ENCODE measurements around the gene STARD4.

STARD4 gene

DNA sequence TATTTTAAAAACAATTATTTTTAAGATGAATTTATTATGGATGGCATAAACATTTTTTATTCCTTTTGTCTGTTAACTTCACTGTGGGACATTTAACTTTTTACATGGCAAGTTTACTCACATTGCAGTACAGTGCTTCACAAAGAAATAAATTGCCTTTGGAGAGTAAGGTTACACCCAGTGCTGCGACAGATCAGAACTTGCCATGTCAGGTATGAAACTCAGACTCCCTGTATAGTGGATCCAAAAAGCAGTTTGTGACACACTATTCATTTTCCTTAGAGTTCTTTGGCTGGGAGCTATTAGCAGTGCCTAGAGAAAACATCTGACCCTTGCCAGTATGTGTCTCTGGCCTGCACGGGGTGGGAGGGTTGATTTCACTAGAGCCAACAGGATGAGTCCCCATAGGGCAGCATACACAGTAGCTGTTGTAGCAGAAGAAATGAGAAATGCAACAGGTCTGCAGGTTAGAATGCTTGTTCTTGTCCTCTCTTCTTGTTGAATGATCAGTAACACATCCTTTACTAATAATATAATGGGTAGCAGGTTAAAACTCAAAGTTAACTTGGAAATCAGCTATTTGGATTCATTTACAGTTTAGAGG lies 42.9 kb downstream of the STARD4 start:
- DNase-seq (ENCODE audit: low spot score): no peak

DNA sequence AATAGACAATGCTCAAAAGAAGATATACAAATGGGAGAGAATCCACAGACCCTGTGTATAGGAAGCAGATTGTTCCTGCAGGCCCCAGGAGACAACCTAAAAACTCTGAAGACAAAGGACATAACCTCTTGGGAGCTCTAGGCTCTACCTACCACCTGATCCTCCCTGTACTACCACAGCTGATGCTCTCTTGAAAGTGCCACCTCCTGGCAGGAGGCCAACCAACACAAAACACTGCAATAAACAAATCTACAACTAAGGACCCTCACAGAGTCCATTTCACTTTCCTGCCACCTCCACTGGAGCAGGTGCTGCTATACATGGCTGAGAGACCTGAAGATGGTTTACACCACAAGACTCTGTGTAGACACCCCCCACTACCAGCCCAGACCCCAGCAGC lies 49.0 kb downstream of the STARD4 start:
- DNase-seq (ENCODE audit: low spot score): no peak

DNA sequence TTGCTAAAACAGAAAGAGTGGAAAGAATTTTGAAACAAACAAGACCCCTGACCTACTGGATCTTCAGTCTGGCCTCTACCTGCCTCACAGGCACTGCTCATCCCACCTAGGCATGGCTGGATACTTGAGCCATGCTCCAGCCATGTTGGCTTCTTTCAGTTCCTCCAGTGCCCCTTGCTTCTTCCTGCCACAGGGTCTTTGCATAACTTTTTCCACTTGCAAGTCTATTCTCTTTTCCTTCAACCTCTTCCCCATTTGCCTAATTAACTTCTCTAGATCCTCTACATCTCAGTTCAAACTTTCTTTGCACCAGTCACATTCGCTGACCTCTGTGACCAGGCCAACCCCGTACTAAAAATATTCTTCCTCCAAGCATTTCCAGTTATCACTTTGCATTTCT lies 50.4 kb downstream of the STARD4 start:
- no peak for DNase-seq (ENCODE audit: low spot score)

DNA sequence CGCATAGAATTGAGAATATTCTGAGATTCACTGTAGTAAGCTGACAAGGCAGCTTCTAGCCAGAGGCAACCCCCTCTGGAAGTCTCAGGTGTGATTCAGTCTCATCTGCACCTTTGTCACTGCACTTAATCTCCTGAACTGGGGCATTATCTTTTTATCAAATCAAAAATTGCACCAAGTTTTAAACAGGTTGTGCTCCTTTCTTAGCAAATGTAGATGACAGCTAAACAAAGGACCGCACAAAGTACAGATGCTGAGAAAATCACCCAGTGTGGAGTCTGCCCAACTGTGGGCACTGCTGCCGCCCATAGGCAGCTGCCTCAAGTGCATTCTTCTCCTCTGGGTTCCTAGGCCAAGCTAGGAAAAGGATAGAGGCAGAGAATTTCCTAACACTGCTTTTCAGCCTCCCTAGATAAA lies 51.1 kb downstream of the STARD4 start:
- no peak for DNase-seq (ENCODE audit: low spot score)

DNA sequence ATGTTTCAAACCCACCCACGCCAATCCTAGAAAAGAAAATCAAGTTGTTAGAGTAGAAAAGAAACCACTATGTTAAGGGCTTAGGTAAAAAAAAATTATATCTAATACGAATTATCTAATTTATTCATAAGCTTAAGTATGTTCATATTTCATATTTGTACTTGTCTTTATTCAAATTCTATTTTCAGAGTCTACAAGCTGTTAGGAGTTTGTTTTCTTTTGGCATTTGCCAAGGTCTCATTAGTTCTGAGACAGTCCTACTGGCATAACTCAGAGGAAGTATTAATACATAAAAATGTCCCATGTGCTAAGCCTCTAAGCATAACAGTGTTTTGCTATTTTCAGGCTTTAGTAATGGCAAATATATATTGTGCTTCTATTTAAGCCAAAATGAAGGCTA lies 57.6 kb downstream of the STARD4 start:
- DNase-seq (ENCODE audit: low spot score): no peak

DNA sequence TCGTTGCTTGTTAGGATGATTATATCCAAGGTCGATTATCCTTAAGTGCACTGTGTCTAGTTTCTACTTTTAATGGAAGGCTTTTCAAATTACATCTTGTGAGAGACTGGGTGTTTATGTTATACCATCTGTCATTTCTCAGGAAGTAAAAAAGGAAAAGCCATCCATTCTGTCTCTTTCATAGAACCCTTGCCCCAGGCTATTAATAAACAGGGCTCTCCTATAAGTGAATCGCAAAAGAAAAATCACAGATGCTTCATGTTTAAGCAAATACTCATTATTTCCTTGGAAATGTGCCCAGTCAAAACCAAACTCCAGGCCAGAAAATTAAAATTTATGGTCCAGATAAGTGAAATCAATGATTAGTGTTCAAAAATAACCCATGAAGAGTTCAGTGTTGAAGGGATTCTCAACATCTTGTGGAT lies 58.1 kb downstream of the STARD4 start:
- no peak for DNase-seq (ENCODE audit: low spot score)

DNA sequence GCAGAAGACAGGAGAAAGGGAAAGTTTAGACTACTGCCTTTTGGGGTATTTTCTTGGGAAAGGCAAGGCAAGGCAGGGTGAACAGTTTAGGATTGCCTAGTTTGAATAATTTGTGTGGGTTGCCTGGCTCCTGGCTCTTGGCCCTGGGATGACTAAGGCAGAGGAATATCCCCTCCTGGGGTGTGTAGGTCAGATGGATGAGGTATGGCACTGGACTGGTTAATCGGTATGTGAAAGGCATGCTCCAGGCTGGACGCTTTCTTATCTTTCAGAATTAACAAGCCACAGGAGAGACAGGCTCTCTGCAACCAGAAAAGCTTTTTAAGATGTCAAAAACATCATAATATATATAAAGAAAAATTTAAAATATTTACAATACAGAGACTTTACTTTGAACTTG lies 58.6 kb downstream of the STARD4 start:
- no peak for DNase-seq (ENCODE audit: low spot score)

DNA sequence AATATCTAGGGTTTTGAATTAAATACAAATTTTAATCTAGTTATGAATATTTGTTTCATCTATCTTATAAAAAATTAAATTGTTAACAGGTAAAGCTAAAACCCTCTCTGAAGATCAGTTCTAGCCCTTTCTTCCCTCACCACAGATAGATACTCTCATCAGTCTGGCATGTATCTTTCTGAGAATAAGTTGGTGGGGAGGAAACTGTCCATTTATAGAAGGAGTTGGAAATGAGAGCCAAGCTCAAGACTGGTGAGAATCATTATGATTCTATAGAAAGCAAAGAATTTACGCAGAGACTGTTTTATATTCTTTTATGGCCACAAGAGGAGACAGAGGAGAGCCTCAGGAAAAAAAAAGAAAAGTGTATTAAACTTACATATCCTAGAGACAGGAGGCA lies 59.0 kb downstream of the STARD4 start:
- no peak for DNase-seq (ENCODE audit: low spot score)

DNA sequence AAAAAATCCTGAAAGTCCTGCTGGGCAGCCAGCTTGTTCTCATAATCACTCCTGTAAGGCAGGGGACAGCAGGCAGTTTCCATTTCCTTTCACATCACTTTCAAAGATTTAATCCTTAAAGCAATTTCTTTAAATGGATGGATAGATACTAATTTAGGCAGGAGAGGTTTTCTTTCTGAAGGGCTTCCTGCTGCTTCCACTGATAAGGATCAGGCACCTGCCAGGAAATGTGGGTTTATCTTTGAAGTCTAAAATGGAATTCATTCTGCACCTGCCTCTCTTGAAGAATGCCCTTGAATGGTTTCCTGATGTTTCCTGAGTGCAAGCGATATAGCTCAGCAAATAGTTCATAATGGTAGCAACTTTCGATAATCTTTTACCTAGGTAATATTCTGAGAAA lies 64.5 kb downstream of the STARD4 start:
- no peak for DNase-seq (ENCODE audit: low spot score)

DNA sequence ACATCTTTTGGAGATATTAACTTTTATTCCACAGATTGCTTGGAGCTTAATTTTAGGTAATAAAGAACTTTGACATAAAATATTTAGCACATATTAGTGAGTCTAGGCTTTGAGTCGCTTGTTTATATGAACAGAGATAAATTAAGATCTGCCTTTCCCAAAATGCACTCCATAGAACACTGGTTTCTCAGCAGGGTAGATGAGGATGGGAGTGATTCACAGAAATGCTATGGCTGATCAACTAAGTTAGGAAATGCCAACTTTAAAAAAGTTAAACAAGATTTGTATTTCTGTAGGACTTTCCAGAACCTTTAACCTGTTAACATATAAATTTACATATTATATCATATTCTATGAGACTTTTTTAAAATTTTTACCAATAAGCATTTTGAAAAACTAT lies 65.2 kb downstream of the STARD4 start:
- DNase-seq (ENCODE audit: low spot score): no peak

All from hematopoietic multipotent progenitor cell treated with erythropoietin and hydrocortisone succinate and interleukin-3 and kit ligand, for 17 days (in vitro differentiated cells).